K562 (cell line): Measurements from ENCODE around the gene ZC3H10. TPM values are rescaled to one million over a fixed set of nuclear protein-coding genes. Genes with fewer than 3 reads are reported as not detected.
A peak's percentile ranks its signal among the peaks of the same experiment; 100 is the strongest.

Experiments
- ATAC-seq: fragments of 200-7000 bp; cut with Tn5 transposase; 3 replicates; pipeline ENCODE4 v1.9.1; 2020; ENCODE audit warnings: moderate library complexity
- BruUV-seq: library from RNA; stranded (reverse); fragments of 400-500 nt; replicated peaks from 2 replicates; lab custom pipeline; 2021; lab: Mats Ljungman, UMichigan
- CTCF ChIA-PET: fragments of 300-600 bp; formaldehyde crosslinking; extraction: SDS; loops from one replicate; lab custom pipeline; 2021; ENCODE audit warnings: low intra/inter-chr PET ratio; lab: Yijun Ruan, JAX
- POLR2A ChIA-PET: fragments of 300-600, 350-650 bp; sonication (Branson Sonifier 250); formaldehyde crosslinking; extraction: SDS; loops from one replicate; lab custom pipeline; 2021; ENCODE audit warnings: antibody characterized with exemption, inconsistent platforms; lab: Yijun Ruan, JAX
- DNase-seq, 4 experiments: peaks; one replicate each; pipeline versions ENCODE4 v3.0.0 to v3.0.0-alpha.2; 2011 to 2018; ENCODE audit warnings: low spot score in 3 of 4, mixed read lengths in 3 of 4; ENCODE audit errors: extremely low read depth in 1 of 4
- FAIRE-seq: peaks from 2 replicates; lab custom pipeline; 2011; peaks lifted over from hg19 to GRCh38; lab: Jason Lieb, UNC
- H2AFZ ChIP-seq: 2 replicates; pipeline ENCODE4 v1.6.0; 2011; ENCODE audit warnings: low read depth, low read length, control low read depth, inconsistent platforms
- H3K27ac ChIP-seq: fragments of 200-600 bp; 3 replicates; pipeline ENCODE4 v1.8.0; 2011; ENCODE audit warnings: low read depth, mild to moderate bottlenecking, control low read depth, inconsistent platforms, low read length, moderate library complexity, mixed read lengths; ENCODE audit errors: extremely low read depth
- H3K27me3 ChIP-seq, 2 experiments: fragments of 300-600 bp in 1 of 2; 2 replicates in 1 of 2; 3 replicates in 1 of 2; pipeline versions ENCODE4 v1.6.0 to v1.8.0; 2011; ENCODE audit warnings: inconsistent platforms in 2 of 2, low read length in 2 of 2, mild to moderate bottlenecking in 1 of 2, mixed read lengths in 1 of 2, moderate library complexity in 1 of 2; ENCODE audit not compliant: control insufficient read depth in 2 of 2, insufficient read depth in 2 of 2
- H3K36me3 ChIP-seq: fragments of 300-600 bp; 3 replicates; pipeline ENCODE4 v1.8.0; 2011; ENCODE audit warnings: mild to moderate bottlenecking, low read length, inconsistent platforms; ENCODE audit not compliant: control insufficient read depth, insufficient read depth
- H3K4me1 ChIP-seq, 2 experiments: fragments of 200-600 bp in 1 of 2; replicated peaks in 1 of 2; 2 replicates in 1 of 2; 3 replicates in 1 of 2; pipeline versions ENCODE4 v1.5.1 to v1.8.0; 2011; ENCODE audit warnings: inconsistent platforms in 2 of 2, low read length in 2 of 2, mild to moderate bottlenecking in 1 of 2, mixed read lengths in 1 of 2, moderate library complexity in 1 of 2; ENCODE audit not compliant: control insufficient read depth in 2 of 2, insufficient read depth in 2 of 2
- H3K4me2 ChIP-seq: 2 replicates; pipeline ENCODE4 v1.6.1; 2011; ENCODE audit warnings: low read length, control low read depth, inconsistent platforms, mixed read lengths; ENCODE audit not compliant: insufficient read depth
- H3K4me3 ChIP-seq: fragments of 200-600 bp; sonication (generic), shearing (Covaris generic); 2 replicates; pipeline ENCODE4 v1.5.1; 2016; ENCODE audit warnings: control low read depth, inconsistent platforms
- H3K79me2 ChIP-seq: fragments of 200-600 bp; 3 replicates; pipeline ENCODE4 v1.8.0; 2011; ENCODE audit warnings: low read length, inconsistent platforms; ENCODE audit not compliant: control insufficient read depth, insufficient read depth
- H3K9ac ChIP-seq, 2 experiments: 2 replicates each; pipeline versions ENCODE4 v1.6.0 to v1.6.1; 2011; ENCODE audit warnings: low read depth in 2 of 2, low read length in 2 of 2, control low read depth in 1 of 2, inconsistent platforms in 1 of 2, mild to moderate bottlenecking in 1 of 2, mixed read lengths in 1 of 2; ENCODE audit not compliant: insufficient read depth in 1 of 2
- H3K9me1 ChIP-seq: one replicate; pipeline ENCODE4 v1.6.0; 2011; ENCODE audit warnings: inconsistent platforms, mild to moderate bottlenecking, low read length, moderate library complexity; ENCODE audit not compliant: control insufficient read depth, insufficient read depth
- H3K9me3 ChIP-seq: replicated peaks from 2 replicates; pipeline ENCODE4 v1.5.1; 2011; ENCODE audit warnings: low read depth, low read length, inconsistent platforms; ENCODE audit not compliant: control insufficient read depth, insufficient read depth
- H4K20me1 ChIP-seq: replicated peaks from 2 replicates; pipeline ENCODE4 v1.6.1; 2011; ENCODE audit warnings: low read length, inconsistent platforms, mixed read lengths; ENCODE audit not compliant: control insufficient read depth, insufficient read depth
- ARID1B ChIP-seq: fragments of 450-650 bp; IDR thresholded peaks from 2 replicates; pipeline ENCODE4 v1.6.1; 2016; ENCODE audit warnings: antibody characterized with exemption, mild to moderate bottlenecking, inconsistent platforms
- C11orf30 ChIP-seq: fragments of 450-650 bp; IDR thresholded peaks from 2 replicates; pipeline ENCODE4 v1.6.1; 2016; ENCODE audit warnings: low read depth, mild to moderate bottlenecking
- CBX5 ChIP-seq: IDR thresholded peaks from 2 replicates; pipeline ENCODE4 v1.6.1; 2014; ENCODE audit warnings: low read depth, borderline replicate concordance
- JUN ChIP-seq, 2 experiments: sonication (generic) in 1 of 2; formaldehyde crosslinking in 1 of 2; IDR thresholded peaks; 2 replicates each; pipeline versions ENCODE4 v1.6.1 to v1.8.0; 2012 to 2022; ENCODE audit warnings: borderline replicate concordance in 2 of 2, mild to moderate bottlenecking in 2 of 2, improper control_type of control experiment in 1 of 2, low read depth in 1 of 2, low read length in 1 of 2, missing genetic modification reagents in 1 of 2
- JUND ChIP-seq, 2 experiments: IDR thresholded peaks; 2 replicates in 1 of 2; 3 replicates in 1 of 2; pipeline ENCODE4 v1.6.1; 2011; ENCODE audit warnings: borderline replicate concordance in 2 of 2, low read depth in 2 of 2, low read length in 2 of 2, improper control_type of control experiment in 1 of 2, missing biosample characterization in 1 of 2, missing genetic modification characterization in 1 of 2, missing genetic modification reagents in 1 of 2
- MAFF ChIP-seq: IDR thresholded peaks from 2 replicates; pipeline ENCODE4 v1.6.1; 2012; ENCODE audit warnings: low read length, improper control_type of control experiment
- POLR2H ChIP-seq: IDR thresholded peaks from 2 replicates; pipeline ENCODE4 v1.6.1; 2016; ENCODE audit warnings: missing genetic modification characterization, low read depth, mild to moderate bottlenecking, control low read depth, missing compliant biosample characterization, moderate library complexity
- ZNF184 ChIP-seq: sonication (generic); formaldehyde crosslinking; IDR thresholded peaks from 2 replicates; pipeline ENCODE4 v1.5.0; 2020; ENCODE audit warnings: missing genetic modification reagents
- ZNF316 ChIP-seq: fragments of 450-650 bp; IDR thresholded peaks from 2 replicates; pipeline ENCODE4 v1.6.1; 2016
- WGBS: fragments of 100-300 bp; shearing (Covaris generic); methylation state at CpG from one replicate; pipeline ENCODE4 v1.1.6; 2016; ENCODE audit warnings: low coverage, mixed read lengths; ENCODE audit not compliant: insufficient coverage; ENCODE audit errors: missing lambda C conversion rate; 5-methylcytosine and 5-hydroxymethylcytosine counted together
- in situ Hi-C: fragments of 300-500 bp; cut with MboI; formaldehyde crosslinking; loops from 4 replicates; pipeline ENCODE4 v1.15.0; 2018; ENCODE audit warnings: inconsistent platforms, mixed read lengths
- intact Hi-C: fragments of 100-400 bp; cut with micrococcal nuclease; formaldehyde crosslinking; loops from 2 replicates; pipeline ENCODE4 v1.14.2; 2022
- polyA plus RNA-seq, 8 experiments: library from polyadenylated mRNA; depleted of rRNA in 4 of 8; stranded (reverse) in 5 of 8; unstranded in 3 of 8; fragments of >200 nt; fragmentation: Nextera tagmentation in 2 of 8; fragmentation: Illumina TruSeq in 1 of 8; extraction: Ambion mirVana in 2 of 8; extraction: Trizol in 1 of 8; gene quantifications; 2 replicates each; pipeline versions ENCODE4 v1.2.1 to v1.2.3, GENCODE V29; 2011 to 2014; ENCODE audit warnings: inconsistent platforms in 1 of 8, missing spikeins in 1 of 8
- total RNA-seq, 7 experiments: library from RNA; depleted of rRNA in 6 of 7; stranded (reverse); fragments of >200 nt in 6 of 7; fragmentation: Illumina TruSeq in 2 of 7; extraction: Trizol in 2 of 7; gene quantifications; 2 replicates each; pipeline versions ENCODE4 v1.2.1 to v1.2.3, GENCODE V29; 2011 to 2021; ENCODE audit warnings: low replicate concordance in 1 of 7
- TF ChIP-seq, protein P1 (sequence below), 2 experiments: fragments of 450-650 bp in 1 of 2; sonication (generic) in 1 of 2; formaldehyde crosslinking in 1 of 2; IDR thresholded peaks in 1 of 2; conservative IDR thresholded peaks in 1 of 2; 2 replicates each; pipeline versions ENCODE4 v1.6.1 to v1.8.1; 2016 to 2023; ENCODE audit warnings: mild to moderate bottlenecking in 2 of 2, moderate library complexity in 2 of 2, inconsistent platforms in 1 of 2, missing genetic modification reagents in 1 of 2

The ZC3H10 gene
- total and polyA plus RNA-seq, 9 of the 15 experiments (the other 6 are each of a cell fraction or from before 2014, with no cell fraction given): 0.31 to 4.1 (median 1.6) TPM

GRCh38 chr12:56120158-56120846 lies 2.2 kb downstream of the ZC3H10 start:
- DNase-seq (peak in 3 of 4 experiments; percentile 30 to 48 (median 44)), ATAC-seq (no peak), FAIRE-seq (no peak)
- H3K79me2 ChIP-seq: peaks cover 28% of the 10 kb centered on the region
- no peaks in the 10 kb centered on the region for H3K27me3 ChIP-seq
- H3K9me3 ChIP-seq: peaks cover 4% of the 10 kb centered on the region
- H3K4me3 ChIP-seq: no peak overlapping the region
- no peaks in the 10 kb centered on the region for H3K9me1 ChIP-seq
- peaks cover 21 to 34% of the 10 kb centered on the region in 2 experiments for H3K4me1 ChIP-seq
- CTCF ChIA-PET: interaction anchor here (0.6 to 3.8 kb wide), 5 partner anchors 67 to 344 kb away, joined by 3 to 36 read pairs (median 13); partner anchors contain the start of genes NABP2 and SMARCC2
- POLR2A ChIA-PET: interaction anchor here (0.6 to 5.3 kb wide), 5 partner anchors 8 to 212 kb away, joined by 3 to 54 read pairs (median 7); partner anchors contain the start of genes ESYT1, MYL6 and SMARCC2
- H3K27ac ChIP-seq: peak overlapping the region; percentile 44; the same call in 2 of the 3 replicates
- no peaks in the 10 kb centered on the region for H4K20me1 ChIP-seq
- WGBS: 89% methylated on average over 17 of the region's 17 CpGs
- in situ Hi-C loops: loop anchor here (10.0 kb wide), 1 partner anchor 344 kb away; the partner anchor contains the start of gene SPRYD4
- peaks cover 27% of the 10 kb centered on the region for H3K36me3 ChIP-seq
- intact Hi-C loops: no loop called here
- peak overlapping the region; percentile 89; the same call in 1 of the 2 replicates for H3K4me2 ChIP-seq
- BruUV-seq: no TSS peak
- H3K9ac ChIP-seq: peak overlapping the region in 1 of 2 experiments; percentile 49; a peak in 2 of 4 replicates
- TF ChIP-seq POLR2H (tag): no peak
- TF ChIP-seq ZNF316: peak; percentile 83
- TF ChIP-seq JUND (IDR thresholded peaks at IDR 0.05; ENCODE audit: borderline replicate concordance, low read depth, low read length): peak; percentile 49; the same call in 1 of the 2 replicates
- no peak for TF ChIP-seq JUND (tag; IDR thresholded peaks at IDR 0.05; ENCODE audit: borderline replicate concordance, low read depth, low read length)
- TF ChIP-seq, protein P1, sequence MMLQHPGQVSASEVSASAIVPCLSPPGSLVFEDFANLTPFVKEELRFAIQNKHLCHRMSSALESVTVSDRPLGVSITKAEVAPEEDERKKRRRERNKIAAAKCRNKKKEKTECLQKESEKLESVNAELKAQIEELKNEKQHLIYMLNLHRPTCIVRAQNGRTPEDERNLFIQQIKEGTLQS (IDR thresholded peaks at IDR 0.05): peak; percentile 49; the same call in 1 of the 2 replicates
- TF ChIP-seq, protein P1 (CRISPR knock-in tag; conservative IDR thresholded peaks at IDR 0.05): no peak
- TF ChIP-seq ZNF184 (CRISPR knock-in tag): no peak
- TF ChIP-seq MAFF: peak; percentile 32; the same call in 1 of the 2 replicates
- TF ChIP-seq C11orf30: peak; percentile 75
- no peak for TF ChIP-seq CBX5
- 0 out of 2 replicates have a peak, but pooled peaks have one; percentile 13 for TF ChIP-seq ARID1B
- TF ChIP-seq JUN (IDR thresholded peaks at IDR 0.05; ENCODE audit: borderline replicate concordance, low read depth, low read length): peak; percentile 15; the same call in 1 of the 2 replicates
- TF ChIP-seq JUN (CRISPR knock-in tag; IDR thresholded peaks at IDR 0.05; ENCODE audit: borderline replicate concordance): no peak
- H2AFZ ChIP-seq: peak overlapping the region; percentile 82; the same call in 1 of the 2 replicates
